HG03571 (cell line): Measurements from ENCODE around the gene INPP5B.
"Not testable (repeated sequence)": the region's sequence is repeated elsewhere in the genome, so short reads cannot be mapped to it uniquely, and the experiment has no call there.

Source experiments
- ATAC-seq: cut with Tn5 transposase; IDR thresholded peaks from one replicate; pipeline ENCODE4 v1.9.1; 2021; ENCODE audit not compliant: unreplicated experiment

Gene INPP5B

DNA sequence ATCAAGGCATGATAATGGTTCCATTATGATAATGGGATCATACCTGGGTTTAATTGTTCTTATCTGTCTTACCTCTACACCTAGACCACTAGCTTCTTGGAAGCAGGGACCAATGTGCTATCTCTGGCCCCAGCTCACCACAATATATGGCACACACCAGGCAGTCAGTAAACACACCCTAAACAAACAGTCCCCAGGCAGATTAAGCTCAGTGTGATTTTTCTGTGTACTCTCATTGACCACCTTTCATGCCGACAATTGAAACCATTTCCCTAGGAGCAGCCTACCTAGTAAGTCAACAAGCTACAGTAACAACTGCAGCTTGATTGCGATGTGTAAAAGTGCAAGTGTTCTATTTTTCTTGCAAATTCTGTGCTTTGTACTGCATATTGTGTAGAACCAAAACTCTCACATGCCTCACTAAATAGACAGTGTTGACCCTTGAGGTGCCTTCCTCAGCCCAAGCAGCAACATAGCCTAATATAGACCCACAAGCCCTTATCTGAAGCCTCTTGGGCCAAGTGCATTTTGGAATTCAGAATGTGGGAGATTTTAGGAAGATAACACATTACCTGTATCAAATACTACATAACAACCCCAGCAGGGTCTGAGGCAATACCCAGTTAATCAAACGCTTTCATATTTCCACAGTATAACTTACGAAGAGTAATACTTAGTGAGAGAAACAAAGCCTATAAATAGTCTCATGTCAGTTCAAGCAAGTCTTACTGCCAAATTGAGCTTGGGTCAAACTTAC lies 32.0 kb downstream of the INPP5B start:
- ATAC-seq = no peak

DNA sequence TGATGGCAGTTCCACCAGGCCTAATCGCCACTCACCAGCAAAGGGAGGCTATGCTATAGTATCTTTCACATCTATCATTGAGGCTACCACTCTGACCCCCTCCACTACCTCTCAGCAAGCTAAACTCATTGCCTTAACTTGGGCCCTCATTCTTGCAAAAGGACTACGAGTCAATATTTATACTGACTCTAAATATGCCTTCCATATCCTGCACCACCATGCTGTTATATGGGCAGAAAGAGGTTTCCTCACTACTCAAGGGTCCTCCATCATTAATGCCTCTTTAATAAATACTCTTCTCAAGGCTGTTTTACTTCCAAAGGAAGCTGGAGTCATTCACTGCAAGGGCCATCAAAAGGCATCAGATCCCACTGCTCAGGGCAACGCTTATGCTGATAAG lies 35.4 kb downstream of the INPP5B start:
- not testable (repeated sequence) for ATAC-seq

DNA sequence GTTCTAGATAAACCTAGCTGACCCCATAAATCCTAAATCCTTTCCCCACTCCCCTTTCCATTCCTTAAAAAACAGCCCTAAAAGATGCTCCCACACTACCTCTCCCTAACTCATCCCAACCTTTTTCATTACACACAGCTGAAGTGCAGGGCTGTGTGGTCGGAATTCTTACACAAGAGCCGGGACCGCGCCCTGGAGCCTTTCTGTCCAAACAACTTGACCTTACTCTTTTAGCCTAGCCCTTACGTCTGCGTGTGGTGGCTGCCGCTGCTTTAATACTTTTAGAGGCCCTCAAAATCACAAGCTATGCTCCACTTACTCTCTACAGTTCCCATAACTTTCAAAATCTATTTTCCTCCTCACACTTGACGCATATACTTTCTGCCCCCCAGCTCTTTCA lies 36.0 kb downstream of the INPP5B start:
- ATAC-seq = not testable (repeated sequence)

DNA sequence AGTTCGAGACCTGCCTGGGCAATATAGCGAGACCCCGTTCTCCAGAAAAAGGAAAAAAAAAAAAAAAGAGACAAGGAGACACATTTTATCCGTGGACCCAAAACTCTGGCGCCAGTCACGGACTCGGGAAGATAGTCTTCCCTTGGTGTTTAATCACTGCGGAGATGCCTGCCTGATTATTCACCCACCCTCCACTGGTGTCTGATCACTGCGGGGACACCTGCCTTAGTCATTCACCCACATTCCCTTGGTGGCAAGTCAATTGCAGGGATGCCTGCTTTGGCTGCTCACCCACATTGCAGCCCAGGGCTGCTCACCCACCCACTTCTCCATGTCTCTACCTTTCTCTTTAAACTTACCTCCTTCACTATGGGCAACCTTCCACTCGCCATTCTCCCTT lies 38.3 kb downstream of the INPP5B start:
- not testable (repeated sequence) for ATAC-seq

DNA sequence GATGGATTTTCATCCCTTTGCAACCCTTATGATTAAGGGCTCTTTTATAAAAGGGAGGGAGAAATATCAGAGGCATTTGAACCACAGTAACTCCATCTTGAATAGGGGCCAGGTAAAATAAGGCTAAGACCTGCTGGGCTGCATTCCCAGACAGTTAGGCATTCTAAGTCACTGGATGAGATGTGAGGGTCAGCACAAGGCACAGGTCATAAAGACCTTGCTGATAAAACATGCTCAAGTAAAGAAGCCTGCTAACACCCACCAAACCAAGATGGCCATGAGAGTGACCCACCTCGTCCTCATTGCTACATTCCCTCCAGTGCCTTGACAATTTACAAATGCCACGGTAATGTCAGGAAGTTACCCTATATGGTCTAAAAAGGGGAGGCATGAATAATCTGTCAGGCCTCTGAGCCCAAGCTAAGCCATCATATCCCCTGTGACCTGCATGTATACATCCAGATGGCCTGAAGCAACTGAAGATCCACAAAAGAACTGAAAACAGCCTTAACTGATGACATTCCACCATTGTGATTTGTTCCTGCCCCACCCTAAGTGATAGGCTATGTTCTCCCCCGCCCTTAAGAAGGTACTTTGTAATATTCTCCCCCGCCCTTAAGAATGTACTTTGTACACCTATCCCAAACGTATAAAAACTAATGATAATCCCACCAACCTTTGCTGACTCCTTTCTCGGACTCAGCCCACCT lies 39.3 kb downstream of the INPP5B start:
- ATAC-seq = not testable (repeated sequence)

DNA sequence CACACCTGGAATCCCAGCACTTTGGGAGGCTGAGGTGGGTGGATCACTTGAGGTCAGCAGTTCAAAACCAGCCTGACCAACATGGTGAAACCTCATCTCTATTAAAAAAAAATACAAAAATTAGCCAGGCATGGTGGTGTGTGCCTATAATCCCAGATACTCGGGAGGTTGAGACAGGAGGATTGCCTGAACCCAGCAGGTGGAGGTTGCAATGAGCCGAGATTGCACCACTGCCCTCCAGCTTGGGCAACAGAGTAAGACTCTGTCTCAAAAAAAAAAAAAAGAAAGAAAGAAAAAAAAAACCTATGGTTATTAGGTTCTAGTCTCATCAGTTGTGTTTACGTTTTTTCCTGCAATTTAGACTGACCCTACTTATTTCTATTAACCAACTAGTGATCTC lies 40.3 kb downstream of the INPP5B start:
- not testable (repeated sequence) for ATAC-seq

DNA sequence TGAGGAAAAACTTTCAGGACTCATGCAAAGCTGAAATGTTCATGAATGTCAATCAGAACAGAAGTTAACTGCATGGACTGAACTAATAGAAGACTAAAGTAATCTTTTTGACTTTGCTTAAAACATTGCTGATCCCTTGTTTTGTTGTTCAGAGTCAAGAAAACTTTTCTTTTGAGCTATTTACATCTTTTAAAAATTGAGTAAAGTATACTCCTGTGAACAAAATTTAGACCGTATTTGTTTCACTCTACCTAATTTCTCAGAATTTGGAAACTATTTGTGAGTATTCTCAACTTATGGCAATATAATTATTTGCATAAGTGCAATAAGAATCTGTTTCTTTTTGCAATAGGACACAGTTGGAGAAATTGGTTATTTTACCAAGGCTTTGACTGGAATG lies 41.1 kb downstream of the INPP5B start:
- ATAC-seq = no peak

DNA sequence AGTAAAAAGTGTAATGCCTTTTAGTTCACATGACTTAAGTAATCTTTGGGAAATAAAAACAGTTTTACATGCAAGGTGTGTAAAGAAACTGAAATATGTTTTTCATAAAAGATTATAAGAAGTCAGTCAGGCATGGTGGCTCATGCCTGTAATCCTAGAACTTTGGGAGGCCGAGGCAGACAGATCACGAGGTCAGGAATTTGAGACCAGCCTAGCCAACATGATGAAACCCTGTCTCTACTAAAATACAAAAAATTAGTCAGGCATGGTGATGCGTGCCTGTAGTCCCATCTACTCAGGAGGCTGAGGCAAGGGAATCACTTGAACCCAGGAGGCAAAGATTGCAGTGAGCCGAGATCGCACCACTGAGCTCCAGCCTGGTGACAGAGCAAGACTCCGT lies 42.9 kb downstream of the INPP5B start:
- not testable (repeated sequence) for ATAC-seq

DNA sequence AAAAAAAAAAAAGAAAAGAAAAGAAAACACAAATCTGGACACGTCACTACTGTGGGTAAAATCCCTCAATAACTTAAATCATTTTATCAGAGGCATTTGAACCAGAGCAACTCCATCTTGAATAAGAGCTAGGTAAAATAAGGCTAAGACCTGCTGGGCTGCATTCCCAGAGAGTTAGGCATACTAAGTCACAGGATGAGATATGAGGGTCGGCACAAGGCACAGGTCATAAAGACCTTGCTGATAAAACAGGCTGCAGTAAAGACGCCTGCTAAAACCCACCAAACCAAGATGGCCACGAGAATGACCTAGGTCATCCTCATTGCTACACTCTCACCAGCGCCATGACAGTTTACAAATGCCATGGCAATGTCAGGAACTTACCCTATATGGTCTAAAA lies 43.9 kb downstream of the INPP5B start:
- ATAC-seq = no peak

DNA sequence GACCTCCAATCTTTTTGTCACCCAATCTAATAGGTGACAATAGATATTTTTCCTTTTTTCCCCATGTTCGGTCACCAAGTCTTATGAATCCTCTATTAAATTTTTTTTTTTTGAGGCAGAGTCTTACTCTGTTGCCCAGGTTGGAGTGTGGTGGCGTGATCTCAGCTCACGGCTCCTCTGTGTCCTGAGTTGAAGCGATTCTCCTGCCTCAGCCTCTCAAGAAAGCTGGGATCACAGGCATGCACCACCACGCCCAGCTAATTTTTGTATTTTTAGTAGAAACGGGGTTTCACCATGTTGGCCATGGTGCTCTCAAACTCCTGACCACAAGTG lies 45.0 kb downstream of the INPP5B start:
- ATAC-seq = peak; percentile 20

DNA sequence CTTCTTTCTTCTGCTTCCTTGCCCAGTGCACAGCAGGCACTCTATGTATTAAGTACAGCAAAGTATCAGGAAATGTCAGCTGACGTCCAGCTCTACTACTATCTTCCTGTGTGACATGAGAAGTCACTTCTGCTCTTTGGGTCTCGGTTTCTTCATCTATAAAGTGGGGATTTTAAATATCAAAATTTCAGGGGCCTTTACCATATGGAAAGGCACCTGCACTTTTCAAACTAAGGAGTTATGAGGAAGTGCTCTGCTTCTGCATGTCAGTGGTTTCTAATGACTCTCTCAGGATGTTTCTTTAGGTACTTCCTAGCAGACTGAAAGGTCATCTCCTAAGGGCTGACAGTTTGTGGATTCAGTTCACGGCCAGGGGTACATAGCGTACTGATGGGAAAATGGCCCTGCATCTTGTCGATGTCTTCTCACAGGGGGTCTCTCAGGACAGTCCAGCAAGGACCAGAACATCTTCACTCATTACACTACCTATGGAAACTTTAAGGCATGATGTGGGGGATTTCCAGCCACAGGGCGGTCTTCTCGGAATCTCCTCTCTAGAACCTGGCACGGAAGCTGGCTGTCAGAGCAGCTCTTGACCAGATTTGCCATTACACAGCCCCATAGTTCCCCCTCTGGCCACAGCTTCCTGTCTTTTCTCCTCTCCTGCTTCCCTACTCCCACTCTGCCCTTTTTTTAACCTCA lies 45.5 kb downstream of the INPP5B start:
- ATAC-seq = peak; percentile 77

DNA sequence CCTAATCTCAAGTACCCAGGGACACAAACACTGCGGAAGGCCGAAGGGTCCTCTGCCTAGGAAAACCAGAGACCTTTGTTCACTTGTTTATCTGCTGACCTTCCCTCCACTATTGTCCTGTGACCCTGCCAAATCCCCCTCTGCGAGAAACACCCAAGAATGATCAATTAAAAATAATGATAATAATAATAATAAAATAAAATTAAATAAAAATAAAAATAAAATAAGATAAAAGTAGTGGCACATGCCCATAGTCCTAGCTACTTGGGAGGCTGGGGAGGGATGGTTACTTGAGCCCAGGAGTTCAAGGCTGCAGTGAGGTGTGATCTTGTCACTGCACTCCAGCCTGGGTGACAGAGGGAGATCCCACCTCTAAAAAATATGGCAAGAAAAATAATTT lies 49.3 kb downstream of the INPP5B start:
- ATAC-seq = not testable (repeated sequence)

DNA sequence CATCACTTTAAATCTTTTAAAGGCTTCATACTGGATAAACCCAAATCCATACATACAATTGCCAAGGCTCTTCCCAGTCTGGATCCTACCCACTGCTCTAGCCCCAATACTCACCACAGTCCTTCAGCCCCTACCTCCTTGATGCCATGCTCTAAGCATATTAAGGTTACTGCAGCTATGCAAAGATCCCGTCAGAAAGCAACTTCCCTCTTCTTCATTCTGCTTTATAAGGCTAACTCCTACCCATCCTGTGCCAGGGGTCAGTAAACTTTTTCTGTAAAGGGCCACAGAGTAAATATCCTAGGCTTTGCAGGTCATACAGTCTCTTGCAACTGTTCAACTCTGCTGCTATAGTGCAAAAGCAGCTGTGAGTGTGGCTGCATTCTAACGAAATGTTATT lies 53.2 kb downstream of the INPP5B start:
- ATAC-seq = no peak

DNA sequence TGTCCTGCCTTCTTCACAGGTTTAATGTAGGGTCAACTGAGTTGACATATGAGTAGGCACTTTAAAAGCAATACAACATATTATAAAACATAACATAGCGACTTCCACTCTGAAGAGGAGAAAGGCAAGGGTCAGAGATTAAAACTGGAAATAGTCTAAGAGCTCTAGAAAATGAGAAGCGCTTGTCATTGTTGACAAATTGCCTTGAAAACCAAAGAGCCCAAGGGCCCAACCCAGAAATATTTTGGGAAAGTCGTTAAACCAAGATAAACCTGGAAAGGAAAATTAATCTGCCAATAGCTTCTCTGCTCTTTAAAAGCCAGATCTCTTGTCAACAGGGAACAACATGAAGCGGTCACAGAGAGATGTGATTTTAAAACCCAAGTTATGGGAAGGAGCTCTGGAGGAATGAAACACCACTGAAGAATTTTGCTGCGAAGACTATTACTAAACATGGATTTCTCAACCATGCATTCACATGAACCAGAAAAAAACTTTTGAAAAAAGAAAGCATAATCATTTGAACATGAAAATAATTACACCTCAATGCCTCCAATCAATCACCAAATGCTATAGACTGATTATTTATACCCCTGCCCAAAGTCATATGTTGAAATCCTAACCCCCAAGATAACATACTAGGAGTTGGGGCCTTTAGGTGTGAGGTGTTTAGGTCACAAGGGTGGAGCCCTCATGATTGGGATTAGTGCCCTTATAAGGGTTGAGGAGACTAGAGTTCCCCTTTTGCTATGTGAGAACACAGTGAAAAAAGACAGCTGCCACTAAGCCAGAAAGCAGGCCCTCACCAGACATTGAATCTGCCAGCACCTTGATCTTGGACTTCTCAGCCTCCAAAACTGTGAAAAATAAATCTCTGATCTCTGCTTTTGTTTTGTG lies 54.5 kb downstream of the INPP5B start:
- no peak for ATAC-seq

DNA sequence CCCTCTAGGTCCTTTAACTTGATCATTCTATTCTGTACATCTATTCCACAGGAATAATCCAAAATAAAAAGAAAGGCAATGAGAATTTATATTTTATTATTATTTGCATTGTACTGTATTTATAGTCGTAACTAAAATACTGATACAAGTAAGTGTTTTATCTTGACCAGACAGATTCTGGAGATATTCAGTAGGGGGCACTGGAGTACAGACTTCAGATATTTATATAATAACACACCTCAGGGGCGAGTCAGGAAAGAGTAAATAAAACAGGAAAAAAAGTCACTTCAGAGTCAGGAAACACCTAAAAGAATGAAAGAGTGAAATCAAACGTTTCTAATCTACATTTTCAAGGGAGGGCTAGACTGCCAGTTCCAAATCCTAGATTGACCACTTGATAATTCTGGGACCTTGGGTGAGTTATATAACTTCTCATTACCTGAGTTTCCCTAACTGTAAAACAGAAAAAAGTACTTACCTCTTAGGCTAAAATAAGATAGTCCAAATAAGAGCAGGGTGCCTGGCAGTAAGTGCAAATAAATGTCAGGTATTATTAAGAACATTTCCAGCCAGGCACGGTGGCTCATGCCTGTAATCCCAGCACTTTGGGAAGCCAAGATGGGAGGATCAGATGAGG lies 56.4 kb downstream of the INPP5B start:
- ATAC-seq = no peak

DNA sequence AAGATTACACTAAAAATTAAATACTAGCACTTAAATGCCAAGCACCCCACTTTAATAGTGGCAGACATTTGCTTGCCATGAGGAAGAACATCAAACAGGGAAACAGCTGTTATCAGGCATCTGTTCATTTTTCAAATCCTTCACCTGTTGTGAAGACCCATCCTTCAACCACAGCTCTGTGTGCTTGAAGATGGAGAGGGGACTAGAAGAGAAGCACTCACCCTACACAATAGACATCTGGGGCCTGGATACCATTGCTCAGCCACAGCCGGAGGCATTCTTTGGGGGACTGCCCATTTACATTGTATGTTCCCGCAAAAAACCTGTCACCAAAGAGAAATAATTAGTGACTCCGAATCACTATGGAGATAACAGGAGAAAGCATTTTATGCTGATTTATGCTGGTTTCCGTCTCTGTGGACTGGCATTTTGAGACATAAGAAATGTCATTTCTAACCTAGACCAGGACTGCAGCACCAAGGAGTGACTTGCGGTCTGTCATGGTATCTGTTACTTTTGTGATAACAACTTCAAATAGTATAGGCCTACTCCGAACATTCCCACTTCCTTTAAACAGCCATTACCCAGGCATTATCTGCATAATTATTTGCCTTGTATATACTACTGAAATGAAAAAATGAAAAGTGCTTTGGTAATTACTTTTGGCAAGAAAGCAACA lies 58.7 kb downstream of the INPP5B start:
- no peak for ATAC-seq

DNA sequence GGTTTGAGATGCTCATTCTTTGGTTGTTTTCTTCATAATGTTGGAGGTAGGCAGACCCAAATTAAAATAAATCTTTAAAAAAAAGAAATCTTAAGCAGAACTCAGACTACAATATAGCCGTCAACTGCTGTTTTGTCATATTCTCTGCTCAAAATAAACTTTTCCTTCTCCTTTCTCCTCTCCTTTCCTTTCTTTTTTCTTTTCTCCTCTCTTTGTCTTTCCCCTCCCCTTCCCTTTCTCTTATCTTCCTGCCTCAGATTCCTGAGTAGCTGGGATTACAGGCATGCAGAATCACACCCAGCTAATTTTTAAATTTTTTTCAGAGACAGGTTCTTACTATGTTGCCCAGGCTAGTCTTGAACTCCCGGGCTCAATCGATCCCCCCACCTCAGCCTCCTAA lies 62.7 kb downstream of the INPP5B start:
- ATAC-seq = no peak

DNA sequence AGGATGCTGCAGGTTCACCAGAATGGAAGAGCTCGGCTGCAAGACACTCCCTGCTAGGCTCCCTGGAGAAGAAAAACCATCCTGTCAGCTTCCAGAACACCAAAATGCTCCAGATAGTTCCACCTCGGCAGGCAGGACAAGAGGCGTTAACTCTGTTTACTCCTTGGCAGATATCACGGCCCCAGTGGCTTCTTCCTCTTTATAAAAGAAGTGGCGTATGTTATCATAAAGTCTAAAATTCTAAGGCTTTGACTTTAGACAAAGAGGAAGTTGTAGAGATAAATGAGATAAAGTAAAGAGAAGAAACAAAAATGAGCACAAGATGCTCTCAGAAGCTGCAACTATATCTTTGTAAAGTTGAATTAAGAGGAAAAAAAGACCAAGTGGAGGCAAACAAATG lies 63.2 kb downstream of the INPP5B start:
- no peak for ATAC-seq

DNA sequence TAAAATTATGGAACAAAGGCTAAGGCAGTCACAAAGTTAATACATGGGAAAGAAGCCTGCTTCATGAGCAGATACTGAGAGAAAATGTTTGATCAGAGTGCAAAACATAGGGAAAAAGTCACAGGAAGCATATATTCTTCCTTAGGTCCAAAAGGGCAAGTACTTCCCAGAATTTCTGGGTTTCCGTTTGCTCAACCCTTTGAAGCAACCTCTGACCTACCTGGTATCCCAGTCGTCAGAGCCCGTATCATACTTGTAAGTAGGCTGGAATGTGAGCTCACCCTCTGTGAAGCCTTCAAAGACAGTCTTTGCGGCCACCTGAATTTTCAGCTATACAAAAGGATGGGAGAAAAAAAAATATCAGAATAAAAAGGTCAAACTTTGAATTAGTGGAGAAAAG lies 67.0 kb downstream of the INPP5B start:
- ATAC-seq = no peak

DNA sequence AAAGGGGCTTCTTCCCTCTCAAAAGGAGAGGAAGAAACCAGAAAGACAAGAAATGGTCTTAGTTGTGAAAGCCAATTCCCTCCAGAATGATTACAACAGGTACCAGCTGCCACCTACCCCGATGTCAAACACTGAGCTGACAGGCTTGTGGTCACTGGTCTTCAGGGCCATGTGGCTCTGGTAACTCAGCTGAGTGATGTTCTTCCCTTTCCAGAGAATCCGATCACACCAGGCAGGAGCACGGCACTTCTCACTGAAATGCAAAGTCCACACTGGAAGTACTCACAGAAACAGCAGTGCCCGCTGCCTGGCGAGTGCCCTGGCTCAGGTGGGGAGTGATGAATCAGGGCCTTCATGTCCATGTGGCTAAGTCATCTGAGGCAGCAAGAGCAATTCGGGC lies 68.8 kb downstream of the INPP5B start:
- ATAC-seq = no peak
